SU-DHL-6 (cell line): ENCODE data around the gene HOXC5.

ENCODE experiments used
- H2AFZ ChIP-seq: fragments of 200-600 bp; sonication (generic); 2 replicates; pipeline ENCODE4 v1.6.1; 2014; ENCODE audit warnings: low read depth, mild to moderate bottlenecking, moderate library complexity, mixed read lengths, antibody characterized with exemption, low read length; ENCODE audit not compliant: severe bottlenecking
- H3F3A ChIP-seq: fragments of 200-600 bp; shearing (Covaris generic); 2 replicates; pipeline ENCODE4 v1.6.0; 2016; ENCODE audit warnings: antibody characterized with exemption, mild to moderate bottlenecking; ENCODE audit not compliant: insufficient read depth
- H3K27ac ChIP-seq: fragments of 200-600 bp; sonication (generic); 2 replicates; pipeline ENCODE4 v1.5.1; 2016; ENCODE audit warnings: low read depth, mild to moderate bottlenecking, low read length, moderate library complexity, mixed read lengths
- H3K27me3 ChIP-seq: fragments of 200-600 bp; sonication (generic), shearing (Covaris generic); 2 replicates; pipeline ENCODE4 v1.6.0; 2014; ENCODE audit warnings: mild to moderate bottlenecking, low read length
- H3K36me3 ChIP-seq: fragments of 200-600 bp; sonication (generic); 2 replicates; pipeline ENCODE4 v1.6.1; 2014; ENCODE audit warnings: mild to moderate bottlenecking, low read length, mixed read lengths
- H3K4me2 ChIP-seq: fragments of 300-600, 200-600 bp; shearing (Covaris generic), sonication (generic); 2 replicates; pipeline ENCODE4 v1.6.0; 2014; ENCODE audit warnings: low read length, low read depth, mild to moderate bottlenecking; ENCODE audit not compliant: poor library complexity, severe bottlenecking
- H3K4me3 ChIP-seq: fragments of 200-600 bp; sonication (generic); 2 replicates; pipeline ENCODE4 v1.5.1; 2014; ENCODE audit warnings: antibody characterized with exemption, low read length, mild to moderate bottlenecking, mixed read lengths; ENCODE audit not compliant: insufficient read depth, poor library complexity, severe bottlenecking
- H3K79me2 ChIP-seq: fragments of 200-600 bp; sonication (generic); 2 replicates; pipeline ENCODE4 v1.6.1; 2014; ENCODE audit warnings: mild to moderate bottlenecking, low read length, moderate library complexity; ENCODE audit not compliant: insufficient read depth
- H3K9ac ChIP-seq: fragments of 200-600 bp; sonication (generic); 2 replicates; pipeline ENCODE4 v1.7.0; 2014; ENCODE audit warnings: mild to moderate bottlenecking, low read length
- H3K9me2 ChIP-seq: fragments of 200-600 bp; sonication (generic); replicated peaks from 2 replicates; pipeline ENCODE4 v1.6.1; 2014; ENCODE audit warnings: low read length; ENCODE audit not compliant: insufficient read depth
- H3K9me3 ChIP-seq: fragments of 200-600 bp; sonication (generic); 2 replicates; pipeline ENCODE4 v1.6.1; 2014; ENCODE audit warnings: low read length, mixed read lengths; ENCODE audit not compliant: insufficient read depth
- H4K20me1 ChIP-seq: fragments of 200-600 bp; sonication (generic); 2 replicates; pipeline ENCODE4 v1.6.1; 2014; ENCODE audit warnings: low read depth, mild to moderate bottlenecking, antibody characterized with exemption, low read length, moderate library complexity, mixed read lengths
- CTCF ChIP-seq: fragments of 200-600 bp; sonication (generic); IDR thresholded peaks from one replicate; pipeline ENCODE4 v1.5.1; 2017; ENCODE audit warnings: antibody characterized with exemption, mild to moderate bottlenecking, low read length, moderate library complexity; ENCODE audit not compliant: insufficient read depth, poor library complexity, severe bottlenecking
- EZH2phosphoT487 ChIP-seq: fragments of 200-600 bp; sonication (generic), shearing (Covaris generic); conservative IDR thresholded peaks from 2 replicates; pipeline ENCODE4 v1.6.1; 2018; ENCODE audit warnings: mild to moderate bottlenecking, antibody characterized with exemption, low read length, moderate library complexity, mixed read lengths

Gene HOXC5

GRCh38 chr12:53992377-53992889 lies 40.4 kb upstream of the HOXC5 start:
- Histone ChIP-seq H3K4me3 (no peak overlapping the region), H3K9ac (no peak overlapping the region), H3K4me2 (no peak overlapping the region), H4K20me1 (no peaks in the 10 kb centered on the region), H3K79me2 (no peaks in the 10 kb centered on the region), H2AFZ (no peak overlapping the region), H3F3A (no peaks in the 10 kb centered on the region), H3K9me3 (no peaks in the 10 kb centered on the region), H3K36me3 (no peaks in the 10 kb centered on the region), H3K27ac (no peak overlapping the region), H3K9me2 (no peaks in the 10 kb centered on the region), H3K27me3 (no peaks in the 10 kb centered on the region)
- TF ChIP-seq EZH2phosphoT487 (no peak), CTCF (no peak)

- H3K9me3 ChIP-seq = no peaks in the 10 kb centered on the region
- no peaks in the 10 kb centered on the region for H3K79me2 ChIP-seq
- no peaks in the 10 kb centered on the region for H3K9me2 ChIP-seq
- H3K27me3 ChIP-seq = no peaks in the 10 kb centered on the region
- H3K4me2 ChIP-seq = no peak overlapping the region
- H3K27ac ChIP-seq = no peak overlapping the region
- no peaks in the 10 kb centered on the region for H4K20me1 ChIP-seq
- no peak overlapping the region for H2AFZ ChIP-seq
- TF ChIP-seq CTCF (no peak), EZH2phosphoT487 (no peak)
- H3K9ac ChIP-seq = no peak overlapping the region
- H3K36me3 ChIP-seq = no peaks in the 10 kb centered on the region
- no peaks in the 10 kb centered on the region for H3F3A ChIP-seq
- H3K4me3 ChIP-seq = no peak overlapping the region
Observed at GRCh38 chr12:53993162-53994008, 39.5 kb upstream of the HOXC5 start.

GRCh38 chr12:53994009-53994263 lies 38.9 kb upstream of the HOXC5 start:
- no peak overlapping the region for H3K4me2 ChIP-seq
- H2AFZ ChIP-seq = no peak overlapping the region
- no peak for TF ChIP-seq EZH2phosphoT487
- no peak for TF ChIP-seq CTCF
- no peaks in the 10 kb centered on the region for H3K36me3 ChIP-seq
- H3K27ac ChIP-seq = no peak overlapping the region
- no peak overlapping the region for H3K9ac ChIP-seq
- no peaks in the 10 kb centered on the region for H3K9me2 ChIP-seq
- no peak overlapping the region for H3K4me3 ChIP-seq
- H3K27me3 ChIP-seq = no peaks in the 10 kb centered on the region
- no peaks in the 10 kb centered on the region for H4K20me1 ChIP-seq
- no peaks in the 10 kb centered on the region for H3K79me2 ChIP-seq
- no peaks in the 10 kb centered on the region for H3F3A ChIP-seq
- no peaks in the 10 kb centered on the region for H3K9me3 ChIP-seq
